GM21367 (cell line): ENCODE measurements around the gene HOTAIR.

ENCODE experiments used
- ATAC-seq: cut with Tn5 transposase; IDR thresholded peaks from one replicate; pipeline ENCODE4 v1.9.1; 2021; ENCODE audit not compliant: unreplicated experiment

Gene HOTAIR

GRCh38 chr12:53963005-53963404 lies 11.7 kb downstream of the HOTAIR start:
- ATAC-seq: no peak

- no peak for ATAC-seq
These were observed 13.6 kb downstream of the HOTAIR start for GRCh38 chr12:53961025-53961761.

- ATAC-seq: no peak
These were observed 14.3 kb downstream of the HOTAIR start for GRCh38 chr12:53960187-53961024.

GRCh38 chr12:53959314-53959713 lies 15.4 kb downstream of the HOTAIR start:
- ATAC-seq: no peak

- no peak for ATAC-seq
These were observed 16.6 kb downstream of the HOTAIR start for GRCh38 chr12:53958128-53958527.

- ATAC-seq: no peak
These were observed 17.7 kb downstream of the HOTAIR start for GRCh38 chr12:53956914-53957536.

GRCh38 chr12:53956251-53956887 lies 18.4 kb downstream of the HOTAIR start:
- no peak for ATAC-seq

GRCh38 chr12:53955776-53956250 lies 18.9 kb downstream of the HOTAIR start:
- ATAC-seq: no peak

GRCh38 chr12:53955036-53955775 lies 19.5 kb downstream of the HOTAIR start:
- no peak for ATAC-seq

- no peak for ATAC-seq
These were observed 20.1 kb downstream of the HOTAIR start, which contains the start of gene HOXC12 for GRCh38 chr12:53954694-53955035. Gene HOXC12 (plus strand): TSS chr12:53954903. CDS start chr12:53954930, 27 bp downstream.

GRCh38 chr12:53953831-53954693 lies 20.7 kb downstream of the HOTAIR start:
- ATAC-seq: no peak

- no peak for ATAC-seq
These were observed 21.7 kb downstream of the HOTAIR start for GRCh38 chr12:53952871-53953734.

GRCh38 chr12:53952335-53952694 lies 22.4 kb downstream of the HOTAIR start:
- no peak for ATAC-seq

- ATAC-seq: no peak
These were observed 23.0 kb downstream of the HOTAIR start for GRCh38 chr12:53951577-53952334.

- no peak for ATAC-seq
These were observed 23.8 kb downstream of the HOTAIR start for GRCh38 chr12:53950789-53951576.

GRCh38 chr12:53950437-53950773 lies 24.3 kb downstream of the HOTAIR start:
- no peak for ATAC-seq
